T-cell (primary cell): ENCODE results near the gene IQGAP2. TPM values are rescaled to one million over a fixed set of nuclear protein-coding genes. Genes with fewer than 3 reads are reported as not detected.

Experiments
- ATAC-seq, 4 experiments: fragments of 200-7000 bp in 3 of 4; fragments of 150-1000 bp in 1 of 4; cut with Tn5 transposase; replicated peaks in 1 of 4; 1 replicate in 3 of 4; 2 replicates in 1 of 4; pipeline ENCODE4 v1.10.0; 2021; ENCODE audit warnings: moderate library complexity in 3 of 4, mild to moderate bottlenecking in 2 of 4, moderate number of reproducible peaks in 1 of 4
- CTCF ChIA-PET, 2 donors: fragments of 300-600 bp; sonication (Branson Sonifier 250); formaldehyde crosslinking; loops; one replicate each; lab custom pipeline; 2022; ENCODE audit warnings: antibody characterized with exemption in 2 of 2; lab: Charles Lee
- POLR2A ChIA-PET, 2 donors: fragments of 300-600 bp; sonication (Branson Sonifier 250); formaldehyde crosslinking; loops; one replicate each; lab custom pipeline; 2022; ENCODE audit warnings: antibody characterized with exemption in 2 of 2; lab: Charles Lee
- DNase-seq, 35 experiments: peaks; one replicate each; pipeline versions ENCODE4 v3.0.0 to v3.0.0-alpha.2; 2013 to 2023
- H3K27ac ChIP-seq: one replicate; pipeline ENCODE4 v1.5.1; 2013; ENCODE audit warnings: low read length
- H3K27me3 ChIP-seq, 2 experiments: replicated peaks in 1 of 2; 1 replicate in 1 of 2; 2 replicates in 1 of 2; pipeline versions ENCODE4 v1.6.1 to v1.7.0; 2013; ENCODE audit warnings: low read length in 1 of 2, mixed read lengths in 1 of 2; ENCODE audit not compliant: control insufficient read depth in 2 of 2, insufficient read depth in 2 of 2; ENCODE audit errors: extremely low read depth in 1 of 2
- H3K36me3 ChIP-seq, 2 donors: 1 replicate in 1 of 2; 2 replicates in 1 of 2; pipeline versions ENCODE4 v1.6.1 to v1.7.0; 2013; ENCODE audit warnings: low read length in 1 of 2; ENCODE audit not compliant: control insufficient read depth in 2 of 2, insufficient read depth in 1 of 2; ENCODE audit errors: extremely low read depth in 1 of 2
- H3K4me1 ChIP-seq, 2 experiments: 1 replicate in 1 of 2; 2 replicates in 1 of 2; pipeline versions ENCODE4 v1.6.1 to v1.7.0; 2013; ENCODE audit warnings: low read length in 2 of 2, mixed read lengths in 1 of 2; ENCODE audit not compliant: insufficient read depth in 2 of 2, control insufficient read depth in 1 of 2; ENCODE audit errors: extremely low read depth in 1 of 2
- H3K4me3 ChIP-seq, 2 donors: 1 replicate in 1 of 2; 2 replicates in 1 of 2; pipeline versions ENCODE4 v1.5.1 to v1.7.0; 2013; ENCODE audit warnings: mild to moderate bottlenecking in 2 of 2, low read length in 1 of 2, moderate library complexity in 1 of 2; ENCODE audit not compliant: control insufficient read depth in 1 of 2; ENCODE audit errors: extremely low read depth in 1 of 2
- H3K9me3 ChIP-seq: 2 replicates; pipeline ENCODE4 v1.7.0; 2013
- H3K27ac Mint-ChIP-seq, 2 donors: one replicate each; pipeline ENCODE4 v1.8.0; 2020 to 2021; ENCODE audit warnings: mild to moderate bottlenecking in 2 of 2, mixed read lengths in 2 of 2
- H3K27me3 Mint-ChIP-seq, 2 donors: one replicate each; pipeline ENCODE4 v1.8.0; 2021 to 2022; ENCODE audit warnings: mixed read lengths in 2 of 2
- H3K36me3 Mint-ChIP-seq: one replicate; pipeline ENCODE4 v1.8.0; 2021; ENCODE audit warnings: mixed read lengths
- H3K4me1 Mint-ChIP-seq, 3 donors: one replicate each; pipeline ENCODE4 v1.8.0; 2020 to 2022; ENCODE audit warnings: mixed read lengths in 3 of 3, mild to moderate bottlenecking in 1 of 3
- H3K4me3 Mint-ChIP-seq, 3 donors: one replicate each; pipeline ENCODE4 v1.8.0; 2020 to 2022; ENCODE audit warnings: mild to moderate bottlenecking in 3 of 3, mixed read lengths in 3 of 3, moderate library complexity in 3 of 3
- H3K9me3 Mint-ChIP-seq, 3 donors: one replicate each; pipeline ENCODE4 v1.8.0; 2020 to 2022; ENCODE audit warnings: mixed read lengths in 3 of 3
- WGBS: methylation state at CpG from one replicate; pipeline ENCODE4 v1.1.5; 2013; ENCODE audit warnings: missing lambda C conversion rate; ENCODE audit not compliant: insufficient coverage; 5-methylcytosine and 5-hydroxymethylcytosine counted together
- total RNA-seq, 35 experiments: library from RNA in 6 of 35; stranded (reverse) in 6 of 35; fragments of 120-200 nt in 1 of 35; gene quantifications; one replicate each; pipeline versions ENCODE4 v1.2.1 to v1.2.4 and lab custom pipeline; 2013 to 2026

Gene IQGAP2
- total RNA-seq, 5 donors from 2014 or later (not counting 1 experiment from before 2014, with no cell fraction given), result 66.5 to 121 (median 72.5) TPM

DNA sequence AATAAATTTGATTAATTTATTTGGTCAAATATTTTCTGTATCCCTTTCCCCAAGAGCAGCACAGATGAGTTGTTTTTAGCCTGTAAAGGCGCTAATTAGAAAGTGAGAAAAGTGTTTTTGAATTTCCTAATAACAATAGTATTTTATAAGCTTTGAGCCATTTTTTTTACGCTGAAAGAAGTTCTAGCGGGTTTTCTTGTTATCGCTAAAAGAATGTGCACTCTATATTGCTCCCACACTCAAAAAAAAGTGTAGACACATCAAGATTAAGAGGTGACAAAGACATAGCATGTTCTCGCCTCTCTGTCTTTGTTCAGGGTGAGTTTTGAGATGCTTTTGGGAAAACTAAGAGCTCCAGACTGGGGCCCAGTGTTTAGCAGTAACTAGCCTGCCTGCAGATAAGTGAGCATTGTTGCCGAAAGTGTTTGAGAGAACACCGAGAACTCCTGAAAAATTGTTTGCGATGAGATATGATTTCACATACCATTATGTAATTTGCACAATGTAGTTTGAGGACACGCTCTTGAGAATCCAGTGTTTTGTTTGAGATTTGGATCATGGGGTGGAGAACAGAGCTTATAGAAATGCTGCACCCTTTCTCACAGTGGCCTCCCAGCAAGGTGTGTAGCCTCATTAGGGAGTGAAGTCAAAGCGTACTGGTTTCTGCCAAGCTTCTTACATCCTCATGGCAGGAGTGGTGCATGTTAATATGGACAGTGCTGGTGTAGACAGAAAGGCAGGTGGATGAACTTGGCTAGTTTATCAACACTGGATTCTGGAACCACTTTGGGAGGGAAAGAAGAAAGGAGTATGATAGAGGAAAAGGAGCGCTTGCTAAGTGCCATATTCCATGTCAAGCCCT, 314.4 kb downstream of the IQGAP2 start:
- Histone ChIP-seq H3K27me3 (peaks cover 0 to 19% of the 10 kb centered on the region in 2 experiments), H3K9me3 (no peaks in the 10 kb centered on the region), H3K4me3 (peak overlapping the region in 1 of 2 donors; percentile 82), H3K4me1 (peaks cover 3 to 47% of the 10 kb centered on the region in 2 experiments), H3K36me3 (no peaks in the 10 kb centered on the region), H3K27ac (no peak overlapping the region)
- ATAC-seq (no peak), DNase-seq (no peak)
- Mint-ChIP-seq H3K4me1 (peaks cover 25 to 46% (median 32%) of the 10 kb centered on the region in 3 donors), H3K36me3 (peaks cover 2% of the 10 kb centered on the region), H3K27me3 (peaks cover 22 to 30% of the 10 kb centered on the region in 2 donors), H3K4me3 (peak overlapping the region; percentile 82 to 87 (median 85)), H3K27ac (peak overlapping the region in 1 of 2 donors; percentile 52), H3K9me3 (no peaks in the 10 kb centered on the region)
- CTCF ChIA-PET, result interaction anchor here (0.6 to 1.9 kb wide), 5 partner anchors 16 to 1640 kb away, joined by 3 to 19 read pairs (median 5); no protein-coding TSS in a partner anchor
- POLR2A ChIA-PET, result no interaction called here
- 100% methylated on average over 1 of the region's 11 CpGs for WGBS

- H3K4me3 Mint-ChIP-seq, result no peak overlapping the region
- 94% methylated on average over 2 of the region's 5 CpGs for WGBS
- Histone ChIP-seq H3K9me3 (no peaks in the 10 kb centered on the region), H3K4me3 (no peak overlapping the region), H3K27me3 (peaks cover 0 to 19% of the 10 kb centered on the region in 2 experiments), H3K27ac (no peak overlapping the region), H3K36me3 (no peaks in the 10 kb centered on the region), H3K4me1 (peaks cover 3 to 47% of the 10 kb centered on the region in 2 experiments)
- peaks cover 25 to 48% (median 32%) of the 10 kb centered on the region in 3 donors for H3K4me1 Mint-ChIP-seq
- peaks cover 2% of the 10 kb centered on the region for H3K36me3 Mint-ChIP-seq
- no peaks in the 10 kb centered on the region for H3K9me3 Mint-ChIP-seq
- no peak for ATAC-seq
- H3K27me3 Mint-ChIP-seq, result peaks cover 26 to 30% of the 10 kb centered on the region in 2 donors
- no peak overlapping the region for H3K27ac Mint-ChIP-seq
- POLR2A ChIA-PET, result no interaction called here
- CTCF ChIA-PET, result interaction anchor here in 1 of 2 donors (1.0 kb wide), 1 partner anchor 10 kb away, joined by 3 read pairs; no protein-coding TSS in a partner anchor
- no peak for DNase-seq
Observed at GRCh38 chr5:76718381-76718832, 315.3 kb downstream of the IQGAP2 start.

GRCh38 chr5:76718880-76719279, 315.8 kb downstream of the IQGAP2 start:
- no peak overlapping the region for H3K27ac ChIP-seq
- Mint-ChIP-seq H3K4me1 (peaks cover 26 to 43% (median 27%) of the 10 kb centered on the region in 3 donors), H3K27ac (peak overlapping the region in 1 of 2 donors; percentile 12), H3K27me3 (peaks cover 26 to 30% of the 10 kb centered on the region in 2 donors), H3K4me3 (no peak overlapping the region), H3K9me3 (no peaks in the 10 kb centered on the region), H3K36me3 (peaks cover 2% of the 10 kb centered on the region)
- H3K36me3 ChIP-seq, result no peaks in the 10 kb centered on the region
- ATAC-seq, result no peak
- no peak for DNase-seq
- no peaks in the 10 kb centered on the region for H3K9me3 ChIP-seq
- ChIA-PET CTCF (interaction anchor here in 1 of 2 donors (1.0 kb wide), 1 partner anchor 10 kb away, joined by 3 read pairs; no protein-coding TSS in a partner anchor), POLR2A (no interaction called here)
- no peak overlapping the region for H3K4me3 ChIP-seq
- H3K4me1 ChIP-seq, result peaks cover 3 to 47% of the 10 kb centered on the region in 2 experiments
- H3K27me3 ChIP-seq, result peaks cover 0 to 19% of the 10 kb centered on the region in 2 experiments
- 100% methylated on average over 3 of the region's 4 CpGs for WGBS

GRCh38 chr5:76720988-76721569, 318.0 kb downstream of the IQGAP2 start:
- peaks cover 15 to 16% of the 10 kb centered on the region in 2 donors for H3K27me3 Mint-ChIP-seq

DNA sequence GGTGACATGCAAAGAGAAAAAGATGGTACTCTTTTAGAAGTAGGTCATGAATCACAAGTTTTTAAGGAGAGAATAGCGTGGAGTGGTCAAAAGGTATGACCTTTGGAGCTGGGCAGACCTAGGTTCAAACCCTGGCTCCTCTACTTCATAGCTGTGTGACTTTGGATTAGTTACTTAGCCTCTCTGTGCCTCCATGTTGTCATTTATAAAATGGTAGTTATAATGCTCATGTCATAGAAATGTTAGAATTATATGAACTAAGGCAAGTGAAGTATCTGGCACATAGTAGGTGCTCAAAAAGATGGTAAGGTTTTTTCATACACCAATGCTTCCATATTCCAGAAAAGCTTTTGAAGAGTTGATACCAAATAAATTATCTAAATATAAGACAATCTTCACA, 320.2 kb downstream of the IQGAP2 start:
- Mint-ChIP-seq H3K4me1 (peaks cover 0 to 19% (median 15%) of the 10 kb centered on the region in 3 donors), H3K36me3 (peaks cover 5% of the 10 kb centered on the region), H3K27ac (no peak overlapping the region), H3K27me3 (peaks cover 0 to 7% of the 10 kb centered on the region in 2 donors), H3K9me3 (no peaks in the 10 kb centered on the region), H3K4me3 (no peak overlapping the region)
- POLR2A ChIA-PET, result no interaction called here
- CTCF ChIA-PET, result interaction anchor here in 1 of 2 donors (1.3 kb wide), 1 partner anchor 51 kb away, joined by 6 read pairs; no protein-coding TSS in a partner anchor
- no peak overlapping the region for H3K27ac ChIP-seq
- no peaks in the 10 kb centered on the region for H3K36me3 ChIP-seq
- peaks cover 2% of the 10 kb centered on the region for H3K9me3 ChIP-seq
- H3K4me1 ChIP-seq, result peaks cover 0 to 18% of the 10 kb centered on the region in 2 experiments
- DNase-seq, result no peak
- WGBS, result no CpG with 5 or more reads among the region's 1 CpG
- ATAC-seq, result no peak
- no peaks in the 10 kb centered on the region for H3K27me3 ChIP-seq
- H3K4me3 ChIP-seq, result no peak overlapping the region

More at GRCh38 chr5:76720988-76721569, 318.0 kb downstream of the IQGAP2 start:
- ChIA-PET CTCF (interaction anchor here in 1 of 2 donors (0.9 kb wide), 1 partner anchor 53 kb away, joined by 5 read pairs; no protein-coding TSS in a partner anchor), POLR2A (no interaction called here)
- H3K4me3 ChIP-seq, result no peak overlapping the region
- Mint-ChIP-seq H3K27ac (no peak overlapping the region), H3K4me3 (no peak overlapping the region), H3K4me1 (peaks cover 11 to 34% (median 31%) of the 10 kb centered on the region in 3 donors), H3K36me3 (peaks cover 5% of the 10 kb centered on the region), H3K9me3 (no peaks in the 10 kb centered on the region)
- H3K9me3 ChIP-seq, result no peaks in the 10 kb centered on the region
- peaks cover 3 to 34% of the 10 kb centered on the region in 2 experiments for H3K4me1 ChIP-seq
- H3K36me3 ChIP-seq, result no peaks in the 10 kb centered on the region
- peaks cover 0 to 7% of the 10 kb centered on the region in 2 experiments for H3K27me3 ChIP-seq
- no peak for ATAC-seq
- WGBS, result 100% methylated on average over 1 of the region's 10 CpGs
- DNase-seq, result no peak
- H3K27ac ChIP-seq, result no peak overlapping the region

GRCh38 chr5:76723906-76724305, 320.8 kb downstream of the IQGAP2 start:
- ChIA-PET POLR2A (no interaction called here), CTCF (interaction anchor here in 1 of 2 donors (1.3 kb wide), 1 partner anchor 51 kb away, joined by 6 read pairs; no protein-coding TSS in a partner anchor)
- H3K4me3 ChIP-seq, result no peak overlapping the region
- no peak overlapping the region for H3K27ac ChIP-seq
- no peak for ATAC-seq
- H3K27ac Mint-ChIP-seq, result no peak overlapping the region
- H3K4me3 Mint-ChIP-seq, result no peak overlapping the region
- H3K9me3 ChIP-seq, result peaks cover 2% of the 10 kb centered on the region
- peaks cover 0 to under 1% (median 0%) of the 10 kb centered on the region in 3 donors for H3K9me3 Mint-ChIP-seq
- peaks cover 0 to 15% (median 14%) of the 10 kb centered on the region in 3 donors for H3K4me1 Mint-ChIP-seq
- no peak for DNase-seq
- peaks cover 3% of the 10 kb centered on the region for H3K36me3 Mint-ChIP-seq
- no peaks in the 10 kb centered on the region for H3K27me3 ChIP-seq
- H3K4me1 ChIP-seq, result peaks cover 0 to 14% of the 10 kb centered on the region in 2 experiments
- no peaks in the 10 kb centered on the region for H3K36me3 ChIP-seq
- H3K27me3 Mint-ChIP-seq, result peaks cover 0 to 3% of the 10 kb centered on the region in 2 donors
- WGBS, result no CpG with 5 or more reads among the region's 1 CpG
